ENCODE data around the gene CDH23. TPM values are rescaled to one million over a fixed set of nuclear protein-coding genes. Genes with fewer than 3 reads are reported as not detected.

Gene CDH23
- total RNA-seq, 1 donor from 2014 or later = 10.3 TPM

DNA sequence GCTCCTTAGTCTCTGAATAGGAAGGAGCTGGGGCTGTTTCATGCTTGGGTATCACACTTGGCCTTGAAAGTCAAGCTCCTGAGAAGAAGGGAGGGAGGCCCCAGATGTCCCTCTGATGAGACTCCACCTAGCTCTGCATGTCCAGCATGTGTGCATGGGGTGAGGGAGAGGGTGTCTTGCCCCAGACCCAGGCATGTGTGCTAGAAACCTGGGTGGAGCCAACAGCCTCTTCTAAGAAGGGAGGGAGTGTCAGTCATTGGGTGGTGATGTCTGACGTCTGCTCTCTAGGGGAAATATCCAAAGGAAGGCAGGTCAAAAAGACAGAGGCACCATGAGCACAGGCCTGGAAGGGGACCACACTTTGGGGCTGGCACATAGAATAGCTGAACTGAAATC is 159.0 kb downstream of the CDH23 start:
- DNase-seq (ENCODE audit: extremely low spot score in 2 of 2) = no peak
- intact Hi-C loops (cut with DNase I) = no loop called here
- Histone ChIP-seq H3K4me3 (no peak overlapping the region), H3K36me3 (no peaks in the 10 kb centered on the region), H3K4me1 (no peaks in the 10 kb centered on the region), H3K27me3 (no peaks in the 10 kb centered on the region), H3K27ac (no peak overlapping the region), H3K9me3 (no peaks in the 10 kb centered on the region)
- TF ChIP-seq POLR2A (IDR thresholded peaks at IDR 0.05) (no peak), POLR2AphosphoS5 (IDR thresholded peaks at IDR 0.05; ENCODE audit: insufficient read depth in 1 of 2, low read depth in 1 of 2) (no peak), CTCF (IDR thresholded peaks at IDR 0.05) (no peak)

DNA sequence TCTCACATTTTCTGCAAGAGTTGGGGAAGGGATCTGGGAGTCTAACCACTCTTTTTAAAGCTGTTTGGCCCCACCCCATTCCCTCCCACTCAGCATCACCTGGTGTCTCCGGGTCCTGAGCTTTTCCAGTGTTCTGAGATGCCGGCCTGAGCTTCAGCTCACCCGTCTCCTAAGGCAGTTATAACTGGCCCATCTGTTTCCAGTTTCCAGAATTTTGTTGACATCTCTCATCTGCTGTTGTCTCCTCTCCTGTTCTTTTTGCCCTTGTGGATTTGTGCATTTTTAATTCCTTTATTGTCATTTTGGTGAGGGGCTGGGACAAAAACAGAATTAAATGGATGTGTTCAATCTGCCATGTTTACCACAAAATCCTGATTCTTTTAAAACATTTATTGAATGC is 162.3 kb downstream of the CDH23 start:
- H3K9me3 ChIP-seq = no peaks in the 10 kb centered on the region
- no peak overlapping the region for H3K27ac ChIP-seq
- no peaks in the 10 kb centered on the region for H3K4me1 ChIP-seq
- no peak for DNase-seq (ENCODE audit: extremely low spot score in 2 of 2)
- no peak overlapping the region for H3K4me3 ChIP-seq
- H3K36me3 ChIP-seq = no peaks in the 10 kb centered on the region
- TF ChIP-seq POLR2A (IDR thresholded peaks at IDR 0.05) (no peak), CTCF (IDR thresholded peaks at IDR 0.05) (no peak), POLR2AphosphoS5 (IDR thresholded peaks at IDR 0.05; ENCODE audit: insufficient read depth in 1 of 2, low read depth in 1 of 2) (no peak)
- H3K27me3 ChIP-seq = no peaks in the 10 kb centered on the region
- intact Hi-C loops (cut with DNase I) = no loop called here

GRCh38 chr10:71561003-71561574 is 164.4 kb downstream of the CDH23 start:
- no peak for TF ChIP-seq POLR2AphosphoS5 (IDR thresholded peaks at IDR 0.05; ENCODE audit: insufficient read depth in 1 of 2, low read depth in 1 of 2)
- no peak for TF ChIP-seq POLR2A (IDR thresholded peaks at IDR 0.05)
- TF ChIP-seq CTCF (IDR thresholded peaks at IDR 0.05) = no peak
- Histone ChIP-seq H3K4me3 (no peak overlapping the region), H3K9me3 (no peaks in the 10 kb centered on the region), H3K27me3 (no peaks in the 10 kb centered on the region), H3K36me3 (no peaks in the 10 kb centered on the region), H3K27ac (no peak overlapping the region), H3K4me1 (no peaks in the 10 kb centered on the region)
- DNase-seq (ENCODE audit: extremely low spot score in 2 of 2) = no peak
- intact Hi-C loops (cut with DNase I) = no loop called here

GRCh38 chr10:71562181-71562580 is 165.5 kb downstream of the CDH23 start:
- intact Hi-C loops (cut with DNase I) = no loop called here
- Histone ChIP-seq H3K4me1 (no peaks in the 10 kb centered on the region), H3K27ac (no peak overlapping the region), H3K36me3 (no peaks in the 10 kb centered on the region), H3K9me3 (no peaks in the 10 kb centered on the region), H3K27me3 (no peaks in the 10 kb centered on the region), H3K4me3 (no peak overlapping the region)
- TF ChIP-seq POLR2A (IDR thresholded peaks at IDR 0.05) (no peak), CTCF (IDR thresholded peaks at IDR 0.05) (no peak), POLR2AphosphoS5 (IDR thresholded peaks at IDR 0.05; ENCODE audit: insufficient read depth in 1 of 2, low read depth in 1 of 2) (no peak)
- no peak for DNase-seq (ENCODE audit: extremely low spot score in 2 of 2)

DNA sequence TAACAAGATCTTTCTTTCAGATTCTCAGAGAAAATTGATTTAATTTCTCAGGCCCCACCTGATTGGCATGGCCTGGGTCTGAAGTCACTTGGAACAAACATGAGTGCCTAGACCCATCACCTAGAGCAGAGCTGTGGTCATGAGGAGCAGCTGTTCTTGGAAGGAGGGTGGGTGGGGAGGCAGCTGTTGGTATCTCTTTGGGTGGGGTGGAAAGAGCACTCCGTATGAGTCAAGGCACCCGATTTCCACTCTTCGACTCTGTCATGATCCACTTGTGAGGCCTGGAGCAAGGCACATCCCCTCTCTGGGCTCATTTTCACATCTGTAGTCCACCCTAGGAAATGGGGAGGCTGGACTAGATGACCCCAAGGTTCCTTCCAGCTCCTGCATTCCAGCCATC is 166.2 kb downstream of the CDH23 start:
- intact Hi-C loops (cut with DNase I) = no loop called here
- Histone ChIP-seq H3K4me3 (no peak overlapping the region), H3K36me3 (no peaks in the 10 kb centered on the region), H3K4me1 (no peaks in the 10 kb centered on the region), H3K9me3 (no peaks in the 10 kb centered on the region), H3K27me3 (no peaks in the 10 kb centered on the region), H3K27ac (no peak overlapping the region)
- no peak for DNase-seq (ENCODE audit: extremely low spot score in 2 of 2)
- no peak for TF ChIP-seq CTCF (IDR thresholded peaks at IDR 0.05)
- TF ChIP-seq POLR2AphosphoS5 (IDR thresholded peaks at IDR 0.05; ENCODE audit: insufficient read depth in 1 of 2, low read depth in 1 of 2) = no peak
- TF ChIP-seq POLR2A (IDR thresholded peaks at IDR 0.05) = no peak

All from vagina (tissue), 2 donors.